Neural cell (in vitro differentiated cells): Measurements from ENCODE around the gene GNG7.

Experiments
- EP300 ChIP-seq: fragments of 450-650 bp; conservative IDR thresholded peaks from 2 replicates; pipeline ENCODE4 v1.6.1; 2014; ENCODE audit warnings: antibody characterized with exemption, mild to moderate bottlenecking, moderate library complexity; ENCODE audit not compliant: poor library complexity, severe bottlenecking
- EZH2 ChIP-seq: fragments of 200-600, 300-800 bp; shearing (Covaris generic), sonication (generic); IDR thresholded peaks from 2 replicates; pipeline ENCODE4 v1.6.1; 2014; ENCODE audit warnings: antibody characterized with exemption, low read length, borderline replicate concordance, mild to moderate bottlenecking; ENCODE audit not compliant: insufficient read depth, poor library complexity, severe bottlenecking
- MXI1 ChIP-seq: fragments of 450-650 bp; conservative IDR thresholded peaks from 2 replicates; pipeline ENCODE4 v1.6.1; 2014; ENCODE audit warnings: antibody characterized with exemption, mild to moderate bottlenecking; ENCODE audit not compliant: poor library complexity, severe bottlenecking
- POLR2AphosphoS5 ChIP-seq: IDR thresholded peaks from 2 replicates; pipeline ENCODE4 v1.6.1; 2012
- RAD21 ChIP-seq: fragments of 450-650 bp; conservative IDR thresholded peaks from 2 replicates; pipeline ENCODE4 v1.6.1; 2014; ENCODE audit warnings: antibody characterized with exemption, mild to moderate bottlenecking, moderate library complexity
- SMC3 ChIP-seq: fragments of 450-650 bp; conservative IDR thresholded peaks from 2 replicates; pipeline ENCODE4 v1.6.1; 2014; ENCODE audit warnings: antibody characterized with exemption, mild to moderate bottlenecking, moderate library complexity; ENCODE audit not compliant: poor library complexity
- TAF1 ChIP-seq: IDR thresholded peaks from 2 replicates; pipeline ENCODE4 v1.6.1; 2012; ENCODE audit warnings: low read depth
- TF ChIP-seq, protein P1 (sequence below): fragments of 450-650 bp; IDR thresholded peaks from 2 replicates; pipeline ENCODE4 v1.5.1; 2014; ENCODE audit warnings: antibody characterized with exemption, mild to moderate bottlenecking, moderate library complexity; ENCODE audit not compliant: poor library complexity, severe bottlenecking
- TF ChIP-seq, protein P2 (sequence below): IDR thresholded peaks from 2 replicates; pipeline ENCODE4 v1.6.1; 2012; ENCODE audit warnings: borderline replicate concordance

DNA sequence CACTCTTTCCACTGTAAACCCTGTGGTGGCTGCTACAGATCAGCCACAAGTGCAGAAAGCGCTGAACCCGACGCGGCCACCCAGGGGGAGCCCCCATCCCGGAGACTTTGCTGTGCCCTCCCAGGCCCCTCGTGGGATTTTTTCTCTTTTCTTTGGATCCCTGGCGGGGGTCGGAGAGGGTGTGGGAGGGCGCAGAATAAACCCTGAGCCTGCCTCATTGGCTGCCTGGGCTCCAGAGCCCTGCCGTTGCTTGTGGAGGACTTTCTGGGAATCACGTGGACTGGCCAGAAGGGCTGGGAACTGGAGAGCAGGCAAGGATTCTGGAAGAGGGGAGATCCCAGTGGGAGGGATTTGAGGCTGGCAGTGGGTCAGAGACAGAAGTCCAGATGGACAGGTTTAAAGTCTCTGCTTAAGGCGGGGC, 201.6 kb downstream of the GNG7 start:
- TF ChIP-seq, protein P1, sequence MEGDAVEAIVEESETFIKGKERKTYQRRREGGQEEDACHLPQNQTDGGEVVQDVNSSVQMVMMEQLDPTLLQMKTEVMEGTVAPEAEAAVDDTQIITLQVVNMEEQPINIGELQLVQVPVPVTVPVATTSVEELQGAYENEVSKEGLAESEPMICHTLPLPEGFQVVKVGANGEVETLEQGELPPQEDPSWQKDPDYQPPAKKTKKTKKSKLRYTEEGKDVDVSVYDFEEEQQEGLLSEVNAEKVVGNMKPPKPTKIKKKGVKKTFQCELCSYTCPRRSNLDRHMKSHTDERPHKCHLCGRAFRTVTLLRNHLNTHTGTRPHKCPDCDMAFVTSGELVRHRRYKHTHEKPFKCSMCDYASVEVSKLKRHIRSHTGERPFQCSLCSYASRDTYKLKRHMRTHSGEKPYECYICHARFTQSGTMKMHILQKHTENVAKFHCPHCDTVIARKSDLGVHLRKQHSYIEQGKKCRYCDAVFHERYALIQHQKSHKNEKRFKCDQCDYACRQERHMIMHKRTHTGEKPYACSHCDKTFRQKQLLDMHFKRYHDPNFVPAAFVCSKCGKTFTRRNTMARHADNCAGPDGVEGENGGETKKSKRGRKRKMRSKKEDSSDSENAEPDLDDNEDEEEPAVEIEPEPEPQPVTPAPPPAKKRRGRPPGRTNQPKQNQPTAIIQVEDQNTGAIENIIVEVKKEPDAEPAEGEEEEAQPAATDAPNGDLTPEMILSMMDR, result no peak
- no peak for TF ChIP-seq POLR2AphosphoS5
- no peak for TF ChIP-seq EZH2
- TF ChIP-seq EP300, result no peak
- no peak for TF ChIP-seq SMC3
- TF ChIP-seq, protein P2, sequence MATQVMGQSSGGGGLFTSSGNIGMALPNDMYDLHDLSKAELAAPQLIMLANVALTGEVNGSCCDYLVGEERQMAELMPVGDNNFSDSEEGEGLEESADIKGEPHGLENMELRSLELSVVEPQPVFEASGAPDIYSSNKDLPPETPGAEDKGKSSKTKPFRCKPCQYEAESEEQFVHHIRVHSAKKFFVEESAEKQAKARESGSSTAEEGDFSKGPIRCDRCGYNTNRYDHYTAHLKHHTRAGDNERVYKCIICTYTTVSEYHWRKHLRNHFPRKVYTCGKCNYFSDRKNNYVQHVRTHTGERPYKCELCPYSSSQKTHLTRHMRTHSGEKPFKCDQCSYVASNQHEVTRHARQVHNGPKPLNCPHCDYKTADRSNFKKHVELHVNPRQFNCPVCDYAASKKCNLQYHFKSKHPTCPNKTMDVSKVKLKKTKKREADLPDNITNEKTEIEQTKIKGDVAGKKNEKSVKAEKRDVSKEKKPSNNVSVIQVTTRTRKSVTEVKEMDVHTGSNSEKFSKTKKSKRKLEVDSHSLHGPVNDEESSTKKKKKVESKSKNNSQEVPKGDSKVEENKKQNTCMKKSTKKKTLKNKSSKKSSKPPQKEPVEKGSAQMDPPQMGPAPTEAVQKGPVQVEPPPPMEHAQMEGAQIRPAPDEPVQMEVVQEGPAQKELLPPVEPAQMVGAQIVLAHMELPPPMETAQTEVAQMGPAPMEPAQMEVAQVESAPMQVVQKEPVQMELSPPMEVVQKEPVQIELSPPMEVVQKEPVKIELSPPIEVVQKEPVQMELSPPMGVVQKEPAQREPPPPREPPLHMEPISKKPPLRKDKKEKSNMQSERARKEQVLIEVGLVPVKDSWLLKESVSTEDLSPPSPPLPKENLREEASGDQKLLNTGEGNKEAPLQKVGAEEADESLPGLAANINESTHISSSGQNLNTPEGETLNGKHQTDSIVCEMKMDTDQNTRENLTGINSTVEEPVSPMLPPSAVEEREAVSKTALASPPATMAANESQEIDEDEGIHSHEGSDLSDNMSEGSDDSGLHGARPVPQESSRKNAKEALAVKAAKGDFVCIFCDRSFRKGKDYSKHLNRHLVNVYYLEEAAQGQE, result no peak
- TF ChIP-seq MXI1, result no peak
- no peak for TF ChIP-seq TAF1
- no peak for TF ChIP-seq RAD21
